ENCODE measurements around the gene L1CAM.

- no peak for TF ChIP-seq EGR1 (IDR thresholded peaks at IDR 0.05; ENCODE audit: low read depth in 2 of 2)
- no peak for TF ChIP-seq GABPA (IDR thresholded peaks at IDR 0.05 in 1 of 2, conservative IDR thresholded peaks at IDR 0.05 in 1 of 2)
- TF ChIP-seq CTCF (IDR thresholded peaks at IDR 0.05; ENCODE audit: low read depth, low read length, missing input control) = no peak
- TF ChIP-seq MAX (IDR thresholded peaks at IDR 0.05) = no peak
- TF ChIP-seq RAD21 (IDR thresholded peaks at IDR 0.05) = no peak
- TF ChIP-seq ZBTB33 (IDR thresholded peaks at IDR 0.05) = no peak
- TF ChIP-seq TAF1 (conservative IDR thresholded peaks at IDR 0.05) = no peak
- TF ChIP-seq SP1 (IDR thresholded peaks at IDR 0.05) = no peak
- no peak for TF ChIP-seq RXRA (IDR thresholded peaks at IDR 0.05)
- no peak for TF ChIP-seq JUND (IDR thresholded peaks at IDR 0.05)
- no peak for TF ChIP-seq ATF3 (IDR thresholded peaks at IDR 0.05)
- no peak for TF ChIP-seq FOXA1 (IDR thresholded peaks at IDR 0.05)
- no peak for TF ChIP-seq YY1 (IDR thresholded peaks at IDR 0.05)
- TF ChIP-seq REST (IDR thresholded peaks at IDR 0.05) = no peak
These were observed 53.2 kb downstream of the L1CAM start for GRCh38 chrX:153832728-153833127.
